Fibroblast of villous mesenchyme (primary cell): Measurements from ENCODE around the gene CNBD2. TPM values are rescaled to one million over a fixed set of nuclear protein-coding genes. Genes with fewer than 3 reads are reported as not detected.
"Not testable (repeated sequence)": the region's sequence is repeated elsewhere in the genome, so short reads cannot be mapped to it uniquely, and the experiment has no call there.

Source experiments
- DNase-seq: peaks from one replicate; pipeline ENCODE4 v3.0.0-alpha.2; 2010; ENCODE audit warnings: low read depth
- H3K4me3 ChIP-seq: 2 replicates; pipeline ENCODE4 v1.5.1; 2011; ENCODE audit warnings: low read depth, mild to moderate bottlenecking, low read length
- small RNA-seq: library from RNA; depleted of rRNA; stranded (forward); fragments of <200 nt; gene quantifications from one replicate; pipeline ENCODE3, GENCODE V24; 2012
- total RNA-seq: library from RNA; depleted of rRNA; stranded (reverse); fragments of >200 nt; gene quantifications from 2 replicates; pipeline ENCODE4 v1.2.3, GENCODE V29; 2012
- TF ChIP-seq, protein P1 (sequence below): IDR thresholded peaks from 2 replicates; pipeline ENCODE4 v1.5.1; 2012; ENCODE audit warnings: low read depth, mild to moderate bottlenecking, low read length; ENCODE audit not compliant: insufficient read depth

Gene CNBD2
- total RNA-seq, 1 donor: 1.7 TPM

DNA sequence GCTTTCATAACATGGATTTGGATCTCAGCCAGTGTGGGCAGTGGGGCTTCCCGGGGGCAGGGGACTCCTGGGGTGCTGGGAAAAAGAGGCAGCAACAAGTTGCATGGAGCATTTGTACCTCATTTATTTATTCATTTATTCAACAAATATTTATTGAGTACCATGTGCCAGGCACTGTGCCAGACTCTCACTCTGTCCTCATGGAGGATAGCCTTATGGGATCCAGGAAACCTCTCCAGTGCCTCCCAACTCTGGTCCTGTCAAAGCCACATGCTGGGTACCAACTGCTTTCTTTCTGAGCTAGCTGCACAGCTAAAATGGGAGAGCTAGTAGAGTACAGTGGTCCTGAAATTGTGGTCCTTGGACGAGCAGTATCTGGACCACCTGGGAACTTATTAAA, 98.4 kb downstream of the CNBD2 start:
- no peak overlapping the region for H3K4me3 ChIP-seq
- TF ChIP-seq, protein P1, sequence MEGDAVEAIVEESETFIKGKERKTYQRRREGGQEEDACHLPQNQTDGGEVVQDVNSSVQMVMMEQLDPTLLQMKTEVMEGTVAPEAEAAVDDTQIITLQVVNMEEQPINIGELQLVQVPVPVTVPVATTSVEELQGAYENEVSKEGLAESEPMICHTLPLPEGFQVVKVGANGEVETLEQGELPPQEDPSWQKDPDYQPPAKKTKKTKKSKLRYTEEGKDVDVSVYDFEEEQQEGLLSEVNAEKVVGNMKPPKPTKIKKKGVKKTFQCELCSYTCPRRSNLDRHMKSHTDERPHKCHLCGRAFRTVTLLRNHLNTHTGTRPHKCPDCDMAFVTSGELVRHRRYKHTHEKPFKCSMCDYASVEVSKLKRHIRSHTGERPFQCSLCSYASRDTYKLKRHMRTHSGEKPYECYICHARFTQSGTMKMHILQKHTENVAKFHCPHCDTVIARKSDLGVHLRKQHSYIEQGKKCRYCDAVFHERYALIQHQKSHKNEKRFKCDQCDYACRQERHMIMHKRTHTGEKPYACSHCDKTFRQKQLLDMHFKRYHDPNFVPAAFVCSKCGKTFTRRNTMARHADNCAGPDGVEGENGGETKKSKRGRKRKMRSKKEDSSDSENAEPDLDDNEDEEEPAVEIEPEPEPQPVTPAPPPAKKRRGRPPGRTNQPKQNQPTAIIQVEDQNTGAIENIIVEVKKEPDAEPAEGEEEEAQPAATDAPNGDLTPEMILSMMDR: no peak
- no peak for DNase-seq

DNA sequence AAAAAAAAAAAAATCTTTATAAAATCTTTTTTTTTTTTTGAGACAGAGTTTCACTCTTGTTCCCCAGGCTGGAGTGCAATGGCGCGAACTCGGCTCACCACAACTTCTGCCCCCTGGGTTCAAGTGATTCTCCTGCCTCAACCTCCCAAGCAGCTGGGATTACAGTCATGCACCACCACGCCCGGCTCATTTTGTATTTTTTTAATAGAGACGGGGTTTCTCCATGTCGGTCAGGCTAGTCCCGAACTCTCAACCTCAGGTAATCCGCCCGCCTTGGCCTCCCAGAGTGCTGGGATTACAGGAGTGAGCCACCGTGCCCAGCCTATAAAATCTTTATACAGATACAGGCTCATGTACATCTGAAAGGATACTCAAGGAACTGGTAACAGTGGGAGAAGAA, 100.1 kb downstream of the CNBD2 start:
- DNase-seq, H3K4me3 ChIP-seq: not testable (repeated sequence)

DNA sequence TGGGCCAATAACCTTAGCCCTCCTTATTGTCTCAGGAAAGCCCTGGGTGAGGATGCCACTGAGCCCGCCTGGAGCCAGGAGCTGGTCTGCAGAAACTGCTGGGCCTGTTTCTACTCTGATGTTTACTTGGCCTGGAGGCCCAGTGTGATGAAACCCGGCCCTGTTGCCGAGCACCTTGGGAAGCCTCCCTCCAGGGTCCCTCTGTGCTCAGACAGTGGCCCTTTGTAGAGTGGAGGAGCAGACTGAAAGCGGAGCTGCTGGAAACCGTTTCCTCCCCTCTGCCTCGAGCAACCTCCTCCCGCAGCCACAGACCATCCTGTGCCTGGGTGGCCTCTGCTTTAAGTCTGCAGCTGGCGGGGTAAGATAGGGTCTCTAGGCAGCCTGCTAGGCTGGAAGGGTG, 102.1 kb downstream of the CNBD2 start:
- H3K4me3 ChIP-seq: no peak overlapping the region
- no peak for DNase-seq
- TF ChIP-seq, protein P1: no peak

DNA sequence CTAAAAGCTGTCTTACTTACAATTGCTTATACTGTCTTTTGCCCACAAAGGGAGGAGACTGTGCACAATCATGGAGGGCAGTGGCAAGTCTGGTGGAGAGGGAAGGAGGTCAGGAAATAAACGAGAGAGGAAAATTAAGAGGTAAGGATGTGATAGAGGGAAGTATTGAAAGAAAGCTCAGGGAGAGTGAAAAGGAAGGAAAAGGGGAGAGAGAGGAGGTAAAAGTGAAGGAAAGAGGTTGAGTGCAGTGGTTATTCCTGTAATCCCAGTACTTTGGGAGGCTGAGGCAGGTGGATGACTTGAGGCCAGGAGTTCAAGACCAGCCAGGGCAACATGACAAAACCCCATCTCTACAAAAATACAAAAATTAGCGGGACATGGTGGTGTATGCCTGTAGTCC, 103.5 kb downstream of the CNBD2 start:
- TF ChIP-seq, protein P1: no peak
- no peak for DNase-seq
- no peak overlapping the region for H3K4me3 ChIP-seq

DNA sequence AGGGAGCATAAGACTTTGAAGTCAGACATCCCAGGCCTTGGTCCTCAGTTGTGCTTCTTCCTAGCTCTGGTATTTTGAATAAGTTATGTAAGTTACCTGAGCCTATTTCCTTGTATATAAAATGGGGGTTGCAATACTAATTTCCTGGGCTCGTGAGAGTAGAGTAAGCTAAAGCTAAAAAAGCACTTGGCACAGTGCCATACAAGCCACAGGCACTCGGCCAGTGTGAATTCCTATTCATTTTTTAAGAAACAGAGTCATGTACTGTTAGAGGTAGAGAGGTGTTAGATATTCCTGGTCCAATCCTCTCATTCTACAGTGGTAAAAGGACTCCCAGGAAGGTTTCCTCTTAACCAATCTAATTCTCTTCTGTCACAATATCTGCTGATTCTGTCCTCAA, 106.6 kb downstream of the CNBD2 start:
- DNase-seq: no peak
- TF ChIP-seq, protein P1: no peak
- no peak overlapping the region for H3K4me3 ChIP-seq

DNA sequence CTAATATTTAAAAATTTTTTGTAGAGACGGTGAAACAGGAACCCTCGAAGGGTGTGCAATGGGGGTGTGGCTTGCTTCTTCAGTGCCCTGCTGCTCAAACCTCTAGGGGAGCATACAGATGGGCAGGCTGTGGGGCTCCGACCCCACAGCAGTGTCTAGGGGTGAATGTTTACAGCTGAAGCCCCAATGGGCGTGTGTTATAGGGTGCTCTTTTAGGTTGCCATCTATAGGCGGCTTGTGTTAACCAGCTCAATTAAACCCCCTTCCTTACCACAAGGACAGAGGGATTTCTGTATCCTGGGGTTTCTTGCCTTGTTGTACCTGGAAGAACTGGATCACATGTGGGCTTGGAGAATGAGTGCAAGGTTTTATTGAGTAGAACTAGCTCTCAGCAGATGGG, 109.4 kb downstream of the CNBD2 start:
- H3K4me3 ChIP-seq, DNase-seq: not testable (repeated sequence)

DNA sequence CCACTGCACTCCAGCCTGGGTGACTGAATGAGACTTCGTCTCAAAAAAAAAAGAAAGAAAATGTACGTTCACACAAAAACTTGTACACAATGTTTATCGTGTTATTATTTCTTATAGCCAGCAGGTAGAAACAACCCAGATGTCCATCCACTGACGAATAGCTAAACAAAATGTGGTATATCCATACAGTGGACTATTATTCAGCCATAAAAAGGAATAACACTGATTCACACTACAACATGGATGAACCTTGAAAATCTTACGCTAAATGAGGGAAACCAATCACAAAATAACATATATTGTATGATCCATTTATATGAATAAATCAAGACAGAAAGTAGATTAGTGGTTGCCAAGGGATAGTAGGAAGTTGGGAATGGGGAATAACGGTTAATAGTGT, 111.1 kb downstream of the CNBD2 start:
- TF ChIP-seq, protein P1: no peak
- no peak overlapping the region for H3K4me3 ChIP-seq
- DNase-seq: no peak

DNA sequence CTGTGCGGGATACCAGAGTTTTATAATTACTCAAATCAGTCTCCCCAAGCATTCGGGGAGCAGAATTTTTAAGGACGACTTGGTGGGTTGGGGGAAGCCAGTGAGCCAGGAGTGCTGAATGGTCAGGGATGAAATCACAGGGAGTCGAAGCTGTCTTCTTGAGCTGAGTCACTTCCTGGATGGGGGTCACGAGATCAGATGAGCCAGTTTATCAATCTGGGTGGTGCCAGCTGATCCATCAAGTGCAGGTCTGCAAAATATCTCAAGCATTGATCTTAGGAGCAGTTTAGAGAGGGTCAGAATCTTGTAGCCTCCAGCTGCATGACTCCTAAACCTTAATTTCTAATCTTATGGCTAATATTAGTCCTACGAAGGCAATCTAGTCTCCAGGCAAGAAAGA, 111.6 kb downstream of the CNBD2 start:
- not testable (repeated sequence) for DNase-seq, H3K4me3 ChIP-seq

Small RNA genes lying within 50 kb of the gene (small RNA-seq; reads per million reads assigned to genes)
- not detected for gene RNU6-937P

Other genes starting within 250 kb of the CNBD2 start
- gene RBM39, start 226.3 kb upstream of the CNBD2 start, total RNA-seq: 279 and 372 TPM in 2 replicates
- 32.5 and 34.5 TPM in 2 replicates for gene PHF20, start 196.6 kb upstream of the CNBD2 start, total RNA-seq
- 41.0 and 92.1 TPM in 2 replicates for gene SCAND1, start 14.1 kb upstream of the CNBD2 start, total RNA-seq
- 9.1 and 12.6 TPM in 2 replicates for gene EPB41L1, start 186.2 kb downstream of the CNBD2 start, total RNA-seq